Measurements from ENCODE around the gene ATF3.
"Not testable (repeated sequence)": the region's sequence is repeated elsewhere in the genome, so short reads cannot be mapped to it uniquely, and the experiment has no call there.

ATF3 gene

DNA sequence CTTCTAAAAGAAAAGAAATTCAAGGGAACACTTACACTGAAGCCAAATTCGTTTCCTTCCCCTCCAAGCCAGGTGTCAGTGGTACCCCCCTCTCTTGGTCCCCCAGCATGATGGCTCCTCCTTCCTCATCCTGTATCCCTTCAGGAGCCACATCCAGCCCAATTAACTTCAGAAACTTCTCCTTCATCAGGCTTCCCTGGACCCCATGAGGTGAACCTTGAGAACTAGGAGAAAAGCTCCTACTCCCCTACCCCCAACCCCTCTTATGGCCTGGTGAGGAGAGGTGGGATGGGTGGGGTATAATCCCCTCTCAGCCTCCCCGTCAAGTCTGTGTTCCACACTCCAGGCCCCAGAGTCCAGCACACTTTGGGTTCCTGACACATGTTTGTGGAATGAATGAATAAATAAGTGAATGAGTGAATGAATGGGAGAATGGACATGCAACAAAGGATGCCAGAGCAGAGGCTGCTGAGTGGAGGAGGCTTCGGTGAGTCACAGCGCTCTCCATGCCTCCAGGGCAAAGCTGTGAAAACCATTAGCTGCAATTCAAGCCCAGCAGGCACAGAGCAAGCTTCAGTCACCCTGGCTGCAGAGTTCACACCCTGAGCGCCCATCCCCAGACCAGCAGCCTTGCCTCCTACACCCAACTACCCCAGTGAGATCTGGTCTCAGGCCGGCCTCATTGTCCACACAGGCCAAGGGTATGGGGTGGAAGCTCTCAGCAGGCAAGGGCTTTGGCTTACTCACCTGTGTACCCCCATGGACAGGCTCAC is 47.3 kb downstream of the ATF3 start:
- CTCF ChIA-PET: interaction anchor here (2.1 kb wide), 1 partner anchor 9 kb away, joined by 12 read pairs; no protein-coding TSS in a partner anchor
- Histone ChIP-seq H3K36me3 (ENCODE audit: control insufficient read depth in 2 of 2, insufficient read depth in 1 of 2, low read length in 2 of 2) (no peaks in the 10 kb centered on the region), H3K9me3 (ENCODE audit: control insufficient read depth, insufficient read depth, low read depth, low read length) (no peaks in the 10 kb centered on the region), H3K27ac (ENCODE audit: extremely low read depth, low read depth, low read length) (no peak overlapping the region), H3K4me3 (ENCODE audit: low read depth, low read length) (no peak overlapping the region), H3K4me1 (ENCODE audit: control insufficient read depth, insufficient read depth, low read length) (no peaks in the 10 kb centered on the region)
- TF ChIP-seq, protein P1, sequence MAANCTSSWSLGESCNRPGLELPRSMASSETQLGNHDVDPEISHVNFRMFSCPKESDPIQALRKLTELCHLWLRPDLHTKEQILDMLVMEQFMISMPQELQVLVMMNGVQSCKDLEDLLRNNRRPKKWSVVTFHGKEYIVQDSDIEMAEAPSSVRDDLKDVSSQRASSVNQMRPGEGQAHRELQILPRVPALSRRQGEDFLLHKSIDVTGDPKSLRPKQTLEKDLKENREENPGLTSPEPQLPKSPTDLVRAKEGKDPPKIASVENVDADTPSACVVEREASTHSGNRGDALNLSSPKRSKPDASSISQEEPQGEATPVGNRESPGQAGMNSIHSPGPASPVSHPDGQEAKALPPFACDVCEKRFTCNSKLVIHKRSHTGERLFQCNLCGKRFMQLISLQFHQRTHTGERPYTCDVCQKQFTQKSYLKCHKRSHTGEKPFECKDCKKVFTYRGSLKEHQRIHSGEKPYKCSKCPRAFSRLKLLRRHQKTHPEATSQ (tag by site-specific recombination; IDR thresholded peaks at IDR 0.05): no peak
- TF ChIP-seq ZNF362 (tag by site-specific recombination; IDR thresholded peaks at IDR 0.05) (no peak), ZNF560 (tag by site-specific recombination; IDR thresholded peaks at IDR 0.05; ENCODE audit: borderline replicate concordance) (no peak)
- POLR2A ChIA-PET: interaction anchor here (0.5 kb wide), 1 partner anchor 190 kb away, joined by 4 read pairs; no protein-coding TSS in a partner anchor

DNA sequence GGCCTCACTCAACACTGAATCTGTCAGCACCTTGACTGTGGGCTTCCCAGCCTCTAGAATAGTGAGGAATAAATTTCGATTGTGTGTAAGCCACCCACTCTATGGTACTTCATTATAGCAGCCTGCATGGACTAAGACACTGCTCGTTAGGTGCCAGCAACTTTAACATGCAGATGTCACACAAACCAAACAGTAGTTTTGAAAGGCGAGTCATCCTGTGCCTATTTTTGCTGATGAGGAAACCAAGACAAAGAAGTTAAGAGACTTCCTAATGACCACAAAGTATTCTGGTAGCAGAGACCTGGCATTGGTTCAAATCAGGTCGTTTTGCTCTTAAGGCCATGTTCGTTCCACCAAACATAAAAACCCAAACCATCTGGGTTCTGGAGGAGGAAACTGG is 48.2 kb downstream of the ATF3 start:
- no peaks in the 10 kb centered on the region for H3K4me1 ChIP-seq (ENCODE audit: control insufficient read depth, insufficient read depth, low read length)
- no peaks in the 10 kb centered on the region for H3K36me3 ChIP-seq (ENCODE audit: control insufficient read depth in 2 of 2, insufficient read depth in 1 of 2, low read length in 2 of 2)
- ChIA-PET CTCF (interaction anchor here (1.0 to 2.1 kb wide), 3 partner anchors 8 to 125 kb away, joined by 4 to 12 read pairs (median 5); no protein-coding TSS in a partner anchor), POLR2A (no interaction called here)
- TF ChIP-seq, protein P2, sequence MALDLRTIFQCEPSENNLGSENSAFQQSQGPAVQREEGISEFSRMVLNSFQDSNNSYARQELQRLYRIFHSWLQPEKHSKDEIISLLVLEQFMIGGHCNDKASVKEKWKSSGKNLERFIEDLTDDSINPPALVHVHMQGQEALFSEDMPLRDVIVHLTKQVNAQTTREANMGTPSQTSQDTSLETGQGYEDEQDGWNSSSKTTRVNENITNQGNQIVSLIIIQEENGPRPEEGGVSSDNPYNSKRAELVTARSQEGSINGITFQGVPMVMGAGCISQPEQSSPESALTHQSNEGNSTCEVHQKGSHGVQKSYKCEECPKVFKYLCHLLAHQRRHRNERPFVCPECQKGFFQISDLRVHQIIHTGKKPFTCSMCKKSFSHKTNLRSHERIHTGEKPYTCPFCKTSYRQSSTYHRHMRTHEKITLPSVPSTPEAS (tag by site-specific recombination; IDR thresholded peaks at IDR 0.05): no peak
- TF ChIP-seq OSR2 (tag by site-specific recombination; IDR thresholded peaks at IDR 0.05) (peak; percentile 52; the same call in 1 of the 2 replicates), ZNF157 (tag by site-specific recombination; IDR thresholded peaks at IDR 0.05) (0 out of 2 replicates have a peak, but pooled peaks have one; percentile 24), ZSCAN23 (tag by site-specific recombination; IDR thresholded peaks at IDR 0.05) (no peak)
- no peak overlapping the region for H3K27ac ChIP-seq (ENCODE audit: extremely low read depth, low read depth, low read length)
- no peak overlapping the region for H3K4me3 ChIP-seq (ENCODE audit: low read depth, low read length)
- H3K9me3 ChIP-seq (ENCODE audit: control insufficient read depth, insufficient read depth, low read depth, low read length): no peaks in the 10 kb centered on the region

DNA sequence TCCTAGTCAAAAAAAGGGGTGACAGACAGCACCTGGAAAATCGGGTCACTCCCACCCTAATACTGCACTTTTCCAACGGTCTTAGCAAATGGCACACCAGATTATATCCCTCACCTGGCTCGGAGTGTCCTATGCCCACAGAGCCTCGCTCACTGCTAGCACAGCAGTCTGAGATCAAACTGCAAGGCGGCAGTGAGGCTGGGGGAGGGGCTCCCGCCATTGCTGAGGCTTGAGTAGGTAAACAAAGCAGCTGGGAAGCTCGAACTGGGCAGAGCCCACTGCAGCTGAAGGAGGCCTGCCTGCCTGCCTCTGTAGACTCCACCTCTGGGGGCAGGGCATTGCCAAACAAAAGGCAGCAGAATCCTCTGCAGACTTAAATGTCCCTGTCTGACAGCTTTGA is 49.7 kb downstream of the ATF3 start:
- H3K36me3 ChIP-seq (ENCODE audit: control insufficient read depth in 2 of 2, insufficient read depth in 1 of 2, low read length in 2 of 2); H3K27ac ChIP-seq (ENCODE audit: extremely low read depth, low read depth, low read length); H3K4me1 ChIP-seq (ENCODE audit: control insufficient read depth, insufficient read depth, low read length); CTCF ChIA-PET; H3K4me3 ChIP-seq (ENCODE audit: low read depth, low read length); H3K9me3 ChIP-seq (ENCODE audit: control insufficient read depth, insufficient read depth, low read depth, low read length): not testable (repeated sequence)
- POLR2A ChIA-PET: interaction anchor here (1.5 kb wide), 1 partner anchor 50 kb away, joined by 4 read pairs; the partner anchor contains the start of gene ATF3
- peak; percentile 11; the same call in 1 of the 2 replicates for TF ChIP-seq CTCF (tag by site-specific recombination; IDR thresholded peaks at IDR 0.05)

Data from HEK293 (cell line).